Hepatic stellate cell (primary cell): Measurements from ENCODE around the gene ATP8B3.
"Not testable (repeated sequence)": the region's sequence is repeated elsewhere in the genome, so short reads cannot be mapped to it uniquely, and the experiment has no call there.

Experiments
- DNase-seq: peaks from one replicate; pipeline ENCODE4 v3.0.0; 2011; ENCODE audit warnings: low spot score

Gene ATP8B3

DNA sequence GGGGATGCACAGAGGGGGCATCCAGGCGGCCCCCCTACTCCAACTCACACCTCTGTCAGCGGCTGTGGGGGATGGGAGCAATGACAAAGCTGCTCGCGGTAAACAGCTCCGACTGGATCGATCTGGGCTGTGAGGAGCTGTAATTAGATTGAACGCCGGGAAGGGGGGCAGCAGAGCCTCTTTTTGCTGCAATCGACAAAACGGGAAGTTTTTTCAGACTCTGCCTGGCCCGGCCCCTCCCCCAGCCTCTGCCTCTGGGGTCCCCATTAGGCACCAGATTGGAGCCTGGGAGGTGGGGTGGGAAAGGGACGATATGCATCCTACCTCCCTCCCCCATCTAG, 42.5 kb downstream of the ATP8B3 start:
- no peak for DNase-seq

GRCh38 chr19:1768918-1769644, 43.0 kb downstream of the ATP8B3 start:
- no peak for DNase-seq

DNA sequence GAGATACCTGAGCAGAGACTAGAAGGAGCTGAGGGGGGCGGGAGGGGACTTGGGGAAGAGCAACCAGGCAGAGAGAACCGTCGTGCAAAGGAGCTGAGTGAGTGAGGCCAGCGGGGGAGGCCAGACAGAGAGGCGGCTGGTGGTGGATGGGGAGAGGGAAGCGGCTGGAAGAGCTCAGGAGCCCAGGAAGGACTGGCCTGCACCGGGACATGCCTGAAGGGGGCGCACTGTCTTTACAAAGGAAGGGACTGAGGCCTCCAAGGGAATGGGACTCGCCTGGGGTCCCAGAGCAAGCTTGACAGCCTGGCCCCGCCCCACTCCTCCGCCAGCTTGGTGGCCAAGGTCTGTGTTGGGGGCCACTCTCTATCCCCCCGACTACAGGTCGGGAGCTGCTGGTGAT, 43.8 kb downstream of the ATP8B3 start:
- DNase-seq: peak; percentile 49

DNA sequence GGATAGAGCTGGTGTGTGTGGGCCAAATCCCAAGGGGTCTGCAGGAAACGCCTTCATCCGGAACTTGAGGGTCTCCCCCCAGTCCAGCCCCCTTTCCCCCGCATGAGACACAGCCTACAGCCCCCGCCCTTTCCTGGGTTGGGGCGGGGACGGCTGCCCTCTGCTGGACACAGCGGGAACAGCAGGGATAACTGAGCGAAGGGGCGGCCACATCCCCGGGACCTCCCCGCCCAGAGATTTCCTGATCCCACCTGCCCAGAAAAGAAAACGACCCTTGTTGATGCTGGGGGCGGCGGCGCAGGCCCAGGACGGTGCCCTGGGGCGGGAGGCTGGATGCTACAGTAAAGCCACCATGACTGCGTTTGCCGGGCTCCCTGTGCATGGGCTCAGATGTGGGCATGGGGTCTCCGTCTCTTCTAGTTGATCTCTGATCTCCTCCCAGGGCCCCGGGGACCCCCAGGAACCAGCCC, 44.6 kb downstream of the ATP8B3 start:
- peak; percentile 86 for DNase-seq

DNA sequence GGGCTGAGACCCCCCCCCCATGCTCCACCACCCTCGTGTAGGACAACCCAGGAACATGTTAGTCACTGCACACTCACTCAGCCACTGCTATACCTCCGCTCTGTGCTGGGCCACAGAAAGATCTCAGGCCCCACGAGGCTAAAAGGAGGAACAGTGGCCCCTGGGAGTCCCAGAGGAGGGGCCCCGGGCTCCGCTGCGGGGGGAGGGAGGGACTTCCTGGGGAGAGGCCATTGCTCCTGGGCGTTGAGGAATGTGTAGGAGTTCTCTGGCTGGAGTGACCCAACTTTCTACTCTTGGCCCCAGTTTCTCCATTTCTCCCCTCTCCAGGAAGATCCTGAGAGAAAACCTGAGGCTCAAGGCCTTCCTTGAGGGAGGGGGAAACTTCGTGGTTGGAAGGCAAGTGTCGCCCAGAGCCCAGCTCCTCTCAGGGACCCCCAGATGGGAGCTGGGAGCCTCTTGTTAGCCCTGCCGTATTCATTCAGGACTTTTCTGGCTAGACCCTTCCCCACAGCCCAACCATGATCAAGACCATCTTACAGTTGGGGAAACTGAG, 45.2 kb downstream of the ATP8B3 start:
- DNase-seq: no peak

DNA sequence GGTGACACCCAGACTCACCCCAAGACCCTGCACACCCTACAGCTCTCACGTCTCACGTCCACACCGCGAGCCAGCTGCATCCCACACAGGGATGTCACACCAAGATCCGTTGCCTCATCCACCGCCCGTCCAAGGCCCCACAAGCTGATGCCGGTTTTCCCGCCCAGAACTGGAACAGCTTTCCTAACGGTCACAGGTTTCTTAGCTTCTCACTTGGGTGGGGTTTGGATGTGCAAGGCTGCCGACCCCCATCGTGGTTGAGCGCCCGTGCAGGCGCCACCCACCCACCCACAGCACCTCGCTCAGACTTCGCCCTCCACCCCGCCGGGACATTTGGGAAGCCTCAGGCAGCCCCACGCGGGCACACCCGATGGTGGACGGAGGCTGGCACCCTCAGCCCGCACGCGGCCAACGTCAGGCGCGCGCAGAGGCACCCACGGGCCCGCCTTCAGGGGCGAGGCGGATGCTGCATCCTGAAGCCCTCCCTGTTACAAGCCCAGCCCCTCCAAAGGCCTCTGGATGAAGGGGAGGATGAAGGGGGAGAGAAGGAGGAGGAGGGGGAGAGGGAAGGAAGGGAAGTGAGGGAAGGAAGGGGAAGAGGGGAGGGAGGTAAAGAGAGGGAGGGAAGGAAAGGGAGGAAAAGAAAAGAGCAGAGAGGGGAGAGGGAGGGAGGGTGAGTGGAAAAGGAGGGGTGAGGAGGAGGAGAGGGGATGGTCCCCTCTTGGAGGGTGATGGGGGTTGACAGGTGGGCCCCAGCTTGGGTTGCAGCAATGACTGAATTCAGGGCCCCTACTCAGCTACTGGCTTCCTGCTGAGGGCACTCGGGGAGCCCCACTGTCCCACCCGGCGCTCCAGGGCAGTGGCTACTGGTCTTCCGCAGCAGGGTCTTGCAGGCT, 45.9 kb downstream of the ATP8B3 start:
- no peak for DNase-seq

- no peak for DNase-seq
Measured at GRCh38 chr19:1765232-1765903, 46.7 kb downstream of the ATP8B3 start.

DNA sequence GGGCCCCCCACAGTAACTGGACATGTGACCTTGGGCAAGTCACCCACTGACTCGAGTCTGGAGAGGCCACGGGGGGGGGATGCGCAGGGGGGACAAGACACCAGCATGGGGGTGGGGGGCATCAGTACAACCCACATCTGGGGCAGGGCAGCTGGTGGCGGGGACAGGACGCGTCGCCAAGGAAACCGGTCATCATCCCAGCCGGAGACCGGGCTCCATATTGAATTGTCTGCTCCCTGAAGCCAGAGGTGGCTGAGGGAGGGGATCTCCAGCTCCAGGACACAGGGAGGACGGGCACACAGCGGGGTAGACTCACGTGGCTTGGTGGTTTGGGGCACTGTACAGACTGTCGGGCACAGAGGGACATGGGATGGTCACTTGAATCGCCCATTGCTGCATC, 47.3 kb downstream of the ATP8B3 start:
- no peak for DNase-seq

GRCh38 chr19:1763648-1764639, 48.1 kb downstream of the ATP8B3 start:
- DNase-seq: no peak

DNA sequence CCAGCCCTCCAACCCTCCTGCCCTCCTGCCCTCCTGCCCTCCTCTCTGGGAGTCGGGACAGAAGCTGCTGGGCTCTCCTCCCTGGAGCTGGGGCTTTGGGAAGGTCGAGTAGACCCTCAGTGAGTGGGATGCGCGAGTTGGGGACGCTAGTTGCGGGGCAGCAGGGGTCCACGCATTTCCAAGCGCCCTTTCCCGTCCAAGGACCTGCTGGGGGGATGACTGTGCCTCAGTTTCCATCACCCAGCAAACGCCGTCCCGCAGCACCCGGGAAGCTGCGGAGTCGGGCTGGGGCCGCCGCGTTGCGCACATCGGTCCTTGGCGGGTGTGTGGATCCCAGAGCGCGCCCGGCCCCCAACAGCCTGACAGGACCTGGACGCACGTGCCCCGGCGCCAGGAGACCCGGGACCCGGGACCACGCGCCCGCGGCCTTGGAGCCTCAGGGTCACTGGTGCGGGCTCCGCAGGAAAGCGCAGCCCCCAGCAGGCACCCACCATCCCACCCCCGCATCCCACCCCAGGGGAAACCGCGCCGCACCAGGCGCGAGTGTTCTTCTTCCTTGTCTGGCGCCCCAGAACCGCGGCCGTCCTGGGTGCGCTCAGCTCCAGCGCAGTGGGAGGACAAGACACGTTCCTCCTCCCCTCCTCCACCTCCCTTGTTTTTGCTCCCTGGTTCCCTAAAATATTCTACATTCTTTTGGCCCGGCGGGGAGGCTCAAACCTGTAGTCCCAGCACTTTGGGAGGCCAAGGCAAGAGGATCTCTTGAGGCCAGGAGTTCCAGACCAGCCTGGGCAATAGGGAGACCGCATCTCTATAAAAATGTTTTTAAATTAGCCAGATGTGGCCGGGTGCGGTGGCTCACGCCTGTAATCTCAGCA, 49.6 kb downstream of the ATP8B3 start:
- DNase-seq: no peak

DNA sequence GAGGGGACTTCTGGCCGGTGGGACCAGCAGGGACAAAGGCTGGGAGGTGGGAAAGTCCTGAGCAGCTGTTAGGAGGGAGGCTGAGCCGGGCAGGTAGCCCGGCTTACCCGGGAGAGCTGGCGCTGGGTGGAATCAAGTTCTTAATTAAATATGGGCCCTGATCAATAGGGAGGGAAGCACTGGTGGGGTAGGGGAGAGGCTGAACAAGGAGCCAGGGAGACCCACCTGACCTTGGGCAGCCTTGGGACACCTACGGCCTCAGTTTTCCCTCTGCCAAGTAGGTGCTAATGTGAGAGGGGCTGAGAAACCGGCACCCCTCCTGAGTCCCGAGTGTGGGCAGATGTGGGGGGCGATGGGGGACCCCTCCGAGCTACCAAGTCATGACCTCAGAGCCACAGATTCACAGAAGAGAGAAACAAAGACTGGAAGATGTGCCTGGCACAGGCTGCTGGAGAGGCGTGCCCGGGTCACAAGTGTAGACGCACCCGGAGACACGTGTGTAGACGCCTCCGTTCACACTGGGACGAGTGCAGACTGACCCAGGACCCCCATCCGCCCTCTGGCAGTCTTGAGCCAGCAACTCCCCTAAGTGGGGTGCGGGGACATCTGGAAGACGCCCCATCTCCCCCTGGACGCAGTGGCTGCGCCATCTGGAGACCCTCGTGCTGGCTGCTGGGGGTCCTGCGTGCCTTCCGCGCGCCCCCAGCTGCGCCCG, 50.4 kb downstream of the ATP8B3 start:
- DNase-seq: no peak

DNA sequence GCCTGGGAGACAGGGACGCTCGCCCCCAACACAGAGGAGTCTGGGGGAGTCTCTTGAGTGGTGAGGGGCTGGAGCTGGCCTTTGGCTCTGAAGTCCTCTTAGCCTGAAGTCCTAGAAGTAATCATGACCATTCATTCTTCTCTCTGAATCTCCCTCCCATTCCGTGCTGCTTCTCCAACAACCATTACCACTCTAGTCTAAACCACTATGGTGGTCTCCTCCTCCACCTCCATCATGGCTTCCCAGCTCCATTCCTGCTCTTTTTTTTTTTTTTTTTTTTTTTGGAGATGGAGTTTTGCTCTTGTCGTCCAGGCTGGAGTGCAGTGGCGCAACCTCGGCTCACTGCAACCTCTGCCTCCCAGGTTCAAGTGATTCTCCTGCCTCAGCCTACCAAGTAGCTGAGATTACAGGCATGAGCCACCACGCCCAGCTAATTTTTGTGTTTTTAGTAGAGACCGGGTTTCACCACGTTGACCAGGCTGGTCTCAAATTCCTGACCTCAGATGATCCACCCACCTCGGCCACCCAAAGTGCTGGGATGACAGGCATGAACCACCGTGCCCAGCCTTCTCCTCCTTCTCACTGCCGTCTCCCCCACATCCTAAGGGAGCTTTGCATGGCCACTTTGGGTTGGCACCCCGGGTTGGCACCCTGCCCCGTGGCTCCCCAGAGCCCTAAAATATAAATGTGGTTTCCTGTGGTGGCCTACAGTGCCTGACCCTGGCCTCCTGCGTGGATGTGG, 51.1 kb downstream of the ATP8B3 start:
- not testable (repeated sequence) for DNase-seq

DNA sequence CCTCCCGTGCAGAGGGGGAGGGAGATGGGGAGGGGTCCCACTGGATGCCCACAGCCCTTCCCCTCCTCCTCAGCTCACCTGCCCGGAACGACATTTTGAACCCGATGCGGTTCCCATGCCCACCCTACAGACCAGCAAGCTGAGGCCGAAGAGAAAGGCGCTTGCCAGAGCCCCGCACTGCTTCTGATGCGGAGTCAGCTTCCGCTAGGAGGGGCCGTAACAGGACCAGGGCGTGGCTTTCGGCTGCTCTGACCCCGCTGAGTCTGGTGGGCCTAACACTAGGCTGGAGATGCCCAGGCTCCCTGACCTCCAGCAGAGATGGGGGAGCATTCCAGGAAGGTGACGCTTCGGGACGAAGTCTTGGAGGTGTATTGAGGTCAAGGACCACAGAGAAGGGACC, 52.1 kb downstream of the ATP8B3 start:
- DNase-seq: no peak

DNA sequence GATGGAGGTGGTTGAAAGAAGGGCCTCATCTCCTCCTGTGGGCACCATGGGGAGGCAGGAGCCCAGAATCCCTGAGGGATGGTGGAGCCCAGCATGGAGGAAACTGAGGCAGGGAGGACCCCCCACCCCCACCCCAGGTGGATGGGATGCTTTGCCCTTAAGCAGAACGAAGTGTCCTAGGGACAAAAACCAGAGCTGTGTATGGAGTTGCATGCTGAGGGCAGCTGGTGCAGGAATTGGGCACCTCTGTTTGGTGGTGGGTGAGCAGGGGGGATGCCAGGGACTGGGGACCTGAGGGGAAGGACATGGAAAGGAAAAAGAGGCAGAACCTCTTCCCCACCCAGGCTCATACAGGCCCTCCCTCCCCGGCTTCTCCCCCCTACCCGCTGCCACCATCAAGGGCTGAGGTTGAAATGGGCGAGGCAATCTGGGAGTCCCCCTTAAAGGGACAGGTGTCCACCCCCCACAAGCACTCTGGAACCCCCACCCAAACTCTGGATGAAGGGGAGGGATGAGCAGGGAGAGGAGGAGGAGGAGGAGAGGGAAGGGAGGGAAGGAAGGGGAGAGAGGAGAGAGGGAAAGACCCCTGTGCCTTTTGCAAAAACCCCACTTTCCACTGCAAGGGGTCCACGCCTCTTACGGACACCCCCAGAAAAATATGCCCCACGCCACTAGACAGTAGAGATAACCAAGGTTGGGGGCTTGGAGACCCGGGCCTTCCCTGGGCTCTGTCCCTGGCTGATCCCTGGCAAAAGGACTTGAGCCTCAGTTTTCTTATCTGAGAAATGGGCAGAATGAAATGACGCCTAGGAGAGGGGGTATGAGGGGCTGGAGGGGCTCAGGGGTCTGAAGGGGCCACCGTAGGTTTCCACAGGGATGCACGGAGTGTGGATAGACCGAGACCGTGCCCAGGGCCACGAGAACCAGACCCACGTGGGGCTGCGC, 52.8 kb downstream of the ATP8B3 start:
- no peak for DNase-seq

DNA sequence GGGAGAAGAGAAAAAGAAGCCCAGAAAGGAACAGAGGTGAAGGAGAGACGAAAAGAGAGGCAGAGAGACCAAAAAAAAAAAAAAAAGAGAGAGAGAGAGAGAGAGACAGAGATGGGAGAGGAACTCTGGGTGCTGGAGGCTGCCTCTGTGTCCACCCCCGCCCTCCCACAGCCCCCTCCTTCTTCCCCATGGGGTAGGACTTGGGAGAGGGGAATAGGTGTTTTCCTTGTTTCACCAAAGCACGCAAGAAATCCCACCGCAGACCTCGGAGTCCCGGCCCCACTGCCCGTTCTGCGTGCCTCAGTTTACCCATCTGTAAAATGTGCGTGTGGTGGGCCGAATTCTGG, 53.9 kb downstream of the ATP8B3 start:
- no peak for DNase-seq

DNA sequence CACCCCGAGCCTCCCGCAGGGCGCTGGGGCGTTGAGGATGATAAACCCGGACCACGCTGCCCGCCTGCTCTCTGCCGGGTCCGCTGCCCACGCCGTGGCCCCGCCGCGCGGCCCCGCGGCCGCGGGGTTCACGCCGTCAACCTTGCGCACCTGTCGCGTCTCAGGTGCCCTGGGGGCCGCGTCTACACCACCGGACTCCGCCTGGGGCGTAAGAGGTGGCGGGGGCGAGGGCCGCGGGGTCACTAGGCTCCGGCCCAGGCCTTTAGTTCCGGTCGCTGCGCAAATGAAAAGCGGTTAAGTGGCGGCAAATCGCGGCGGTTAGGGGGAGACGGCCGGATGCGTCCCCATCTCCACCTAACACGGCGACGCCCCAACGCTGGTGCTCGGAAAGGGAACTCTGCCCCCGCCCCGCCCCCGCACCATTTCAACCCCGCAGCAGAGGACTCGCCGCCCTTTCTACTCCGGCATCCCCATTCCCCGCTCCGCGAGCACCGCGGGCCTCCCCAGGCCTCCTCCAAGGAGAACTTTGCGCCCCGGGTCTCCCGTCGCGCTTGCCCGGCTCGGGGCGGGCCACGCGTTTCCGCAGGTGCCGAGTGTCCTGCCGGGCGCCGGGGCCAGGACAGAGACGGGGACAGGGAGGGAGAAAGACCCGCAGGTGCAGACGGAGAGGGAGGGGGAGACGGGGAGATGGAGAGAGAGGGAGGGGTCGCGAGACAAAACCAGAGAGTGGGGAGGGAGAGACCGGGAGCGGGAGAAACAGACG, 54.4 kb downstream of the ATP8B3 start:
- DNase-seq: no peak
